HG03108 (cell line): Measurements from ENCODE around the gene CHN1.

Experiments used
- ATAC-seq: cut with Tn5 transposase; IDR thresholded peaks from one replicate; pipeline ENCODE4 v1.9.1; 2021; ENCODE audit warnings: moderate library complexity; ENCODE audit not compliant: unreplicated experiment

The CHN1 gene

GRCh38 chr2:174974131-174974530, 31.1 kb downstream of the CHN1 start:
- ATAC-seq: no peak

GRCh38 chr2:174972924-174973323, 32.3 kb downstream of the CHN1 start:
- ATAC-seq: no peak

GRCh38 chr2:174971868-174972781, 33.1 kb downstream of the CHN1 start:
- no peak for ATAC-seq

GRCh38 chr2:174970092-174970491, 35.1 kb downstream of the CHN1 start:
- ATAC-seq: no peak

GRCh38 chr2:174969091-174969734, 36.0 kb downstream of the CHN1 start:
- no peak for ATAC-seq

GRCh38 chr2:174967691-174968260, 37.4 kb downstream of the CHN1 start:
- no peak for ATAC-seq

GRCh38 chr2:174967086-174967485, 38.1 kb downstream of the CHN1 start:
- no peak for ATAC-seq

GRCh38 chr2:174965992-174966744, 39.0 kb downstream of the CHN1 start:
- no peak for ATAC-seq

- no peak for ATAC-seq
Measured at GRCh38 chr2:174965551-174965950, 39.6 kb downstream of the CHN1 start.

- no peak for ATAC-seq
Measured at GRCh38 chr2:174964404-174964803, 40.8 kb downstream of the CHN1 start.

GRCh38 chr2:174963437-174964400, 41.5 kb downstream of the CHN1 start:
- no peak for ATAC-seq

- no peak for ATAC-seq
Measured at GRCh38 chr2:174959787-174960186, 45.4 kb downstream of the CHN1 start.

- ATAC-seq: no peak
Measured at GRCh38 chr2:174957050-174957449, 48.1 kb downstream of the CHN1 start.

- ATAC-seq: no peak
Measured at GRCh38 chr2:174952607-174953006, 52.6 kb downstream of the CHN1 start.

GRCh38 chr2:174951745-174952144, 53.4 kb downstream of the CHN1 start:
- ATAC-seq: no peak

- ATAC-seq: no peak
Measured at GRCh38 chr2:174949988-174950687, 55.0 kb downstream of the CHN1 start.

GRCh38 chr2:174945601-174946260, 59.5 kb downstream of the CHN1 start:
- ATAC-seq: no peak

GRCh38 chr2:174939046-174939445, 66.1 kb downstream of the CHN1 start:
- no peak for ATAC-seq

- ATAC-seq: no peak
Measured at GRCh38 chr2:174931724-174932123, 73.5 kb downstream of the CHN1 start.
